ENCODE measurements around the gene SORBS1.

Gene SORBS1

DNA sequence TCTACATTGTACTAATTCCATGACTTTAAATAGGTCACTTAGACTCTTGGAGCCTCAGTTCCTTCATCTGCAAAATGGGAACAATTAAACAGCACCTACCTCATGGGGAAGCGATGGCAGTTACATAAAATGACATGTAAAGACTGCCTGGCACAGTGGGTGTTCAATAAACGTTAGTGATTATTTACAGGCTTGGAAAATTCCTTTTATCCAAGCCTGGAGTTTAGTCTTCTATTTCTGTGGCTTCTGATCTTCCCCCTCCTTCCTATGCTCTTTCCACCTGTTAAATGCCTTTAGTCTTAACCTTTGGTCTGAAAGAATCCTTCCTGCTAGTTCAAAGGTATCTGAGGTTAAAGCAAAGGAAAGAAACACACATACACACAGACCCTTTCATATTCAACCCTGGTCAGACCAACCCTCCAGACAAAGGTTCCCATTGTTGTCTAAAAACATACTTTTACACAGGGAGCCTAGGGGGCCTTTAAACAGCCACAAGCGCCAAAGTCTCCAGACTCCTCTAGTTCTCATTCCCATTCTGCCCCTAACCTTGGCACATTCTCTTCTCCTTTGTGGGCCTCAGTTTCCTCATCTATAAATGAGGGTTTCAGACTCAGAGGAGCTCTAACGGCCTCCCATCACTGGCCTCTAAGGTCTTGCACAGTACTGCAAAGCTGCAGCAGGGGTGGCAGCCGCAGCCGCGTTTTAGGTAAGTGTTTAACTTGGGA, 21.4 kb downstream of the SORBS1 start:
- no peak for DNase-seq

DNA sequence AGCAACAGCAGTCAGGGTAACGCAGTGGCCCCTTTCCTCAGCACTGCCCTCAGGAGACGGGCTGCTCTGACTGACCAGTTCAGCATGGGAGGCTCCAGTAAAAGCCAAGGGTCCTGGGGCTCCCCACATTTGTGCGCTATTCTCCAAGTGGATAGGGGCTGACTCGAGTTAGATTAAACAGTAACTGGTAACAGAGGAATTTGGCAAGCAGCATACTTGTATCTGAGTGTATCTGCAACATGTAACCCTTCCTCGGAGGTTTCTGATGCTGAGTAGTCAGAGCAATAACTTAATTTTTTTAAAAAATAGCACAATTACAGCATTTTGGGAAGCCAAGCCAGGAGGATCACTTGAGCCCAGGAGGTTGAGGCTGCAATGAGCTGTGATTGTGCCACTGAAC, 22.8 kb downstream of the SORBS1 start:
- DNase-seq: no peak

GRCh38 chr10:95537542-95537927, 23.6 kb downstream of the SORBS1 start:
- DNase-seq: no peak

DNA sequence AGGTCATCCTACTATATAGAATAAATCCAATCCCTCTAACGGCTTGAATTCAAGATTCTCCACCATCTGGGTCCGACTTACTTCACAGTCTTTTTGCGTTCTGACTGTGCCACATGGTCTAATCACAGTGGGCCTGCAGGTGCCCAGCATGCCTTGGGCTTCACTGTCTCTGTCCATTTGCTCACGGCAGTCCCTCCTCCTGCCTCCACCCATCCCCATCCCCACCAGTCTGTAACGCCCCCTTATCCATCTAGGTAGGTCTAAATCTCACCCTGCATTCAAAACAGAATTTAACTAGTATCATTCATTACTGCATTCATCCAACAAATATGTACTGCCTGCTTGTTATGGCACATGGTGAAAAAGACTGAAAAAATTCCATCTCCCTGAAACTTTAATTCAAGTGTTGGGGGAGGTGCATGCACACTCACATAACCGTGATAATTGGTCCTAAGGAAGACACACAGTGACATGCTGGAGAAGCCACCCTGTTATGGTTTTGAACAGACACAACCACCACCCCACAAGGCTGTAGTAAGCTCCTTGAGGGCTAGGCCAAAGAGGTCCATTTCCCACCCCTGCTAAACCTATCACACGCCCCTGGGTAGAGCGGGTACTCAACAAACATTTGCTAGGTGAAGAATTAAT, 24.2 kb downstream of the SORBS1 start:
- DNase-seq: no peak

DNA sequence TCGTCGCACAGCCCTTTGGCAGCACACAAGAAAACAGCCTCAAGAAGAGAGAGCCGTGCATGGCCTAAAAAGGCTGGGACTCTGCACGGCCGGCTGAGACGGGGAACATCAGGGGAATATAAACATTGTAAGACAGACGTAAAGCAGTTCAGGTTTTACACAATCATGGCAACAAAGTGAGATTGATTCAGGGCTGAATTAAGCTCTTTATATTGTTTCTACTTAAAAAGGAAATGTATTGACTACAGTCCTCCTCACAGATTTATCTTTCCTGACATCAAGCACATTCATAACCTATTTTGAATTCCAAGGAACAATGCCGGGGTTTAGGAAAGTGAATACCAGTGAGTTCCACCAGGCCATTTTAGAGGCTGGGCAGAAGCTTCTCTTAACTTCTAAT, 25.2 kb downstream of the SORBS1 start:
- no peak for DNase-seq

DNA sequence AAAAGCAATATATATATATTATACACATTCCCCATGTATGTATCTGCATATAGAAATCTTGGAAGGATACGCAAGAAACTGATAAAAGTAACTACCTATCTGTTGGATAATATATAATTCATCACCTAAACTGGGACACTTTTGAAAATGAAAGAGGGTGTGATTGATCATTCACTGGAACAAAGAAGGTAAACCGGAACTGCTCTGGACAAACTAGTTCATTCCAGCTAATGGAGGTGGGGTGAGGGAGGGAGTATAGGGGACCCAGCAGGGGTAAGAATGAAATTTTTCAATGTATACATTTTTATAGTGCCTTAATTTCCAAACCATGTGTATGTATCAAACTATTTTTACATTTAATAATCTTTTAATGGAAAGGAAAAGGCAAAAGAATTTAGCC, 25.6 kb downstream of the SORBS1 start:
- DNase-seq: no peak

DNA sequence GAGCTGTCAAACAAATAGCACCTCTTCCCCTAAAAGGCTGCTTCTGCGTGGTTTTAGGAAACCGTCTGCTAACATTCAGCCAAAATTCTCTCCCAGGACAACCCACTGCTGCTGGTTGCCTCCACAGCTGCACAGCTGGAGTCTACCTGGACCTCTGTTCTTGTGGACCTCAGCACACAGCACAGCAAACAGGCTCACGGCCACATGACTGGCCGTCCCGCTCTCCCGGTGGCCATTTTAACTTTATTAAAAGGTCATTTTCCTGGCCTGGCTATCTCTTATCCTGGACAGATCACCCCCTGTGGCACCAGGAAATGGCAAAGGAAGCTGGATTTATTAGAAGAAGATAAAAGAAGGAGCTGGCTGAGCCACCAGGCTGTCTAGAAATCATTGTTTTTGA, 27.6 kb downstream of the SORBS1 start:
- no peak for DNase-seq

- DNase-seq: no peak
Observed at GRCh38 chr10:95532536-95532935, 28.6 kb downstream of the SORBS1 start.

DNA sequence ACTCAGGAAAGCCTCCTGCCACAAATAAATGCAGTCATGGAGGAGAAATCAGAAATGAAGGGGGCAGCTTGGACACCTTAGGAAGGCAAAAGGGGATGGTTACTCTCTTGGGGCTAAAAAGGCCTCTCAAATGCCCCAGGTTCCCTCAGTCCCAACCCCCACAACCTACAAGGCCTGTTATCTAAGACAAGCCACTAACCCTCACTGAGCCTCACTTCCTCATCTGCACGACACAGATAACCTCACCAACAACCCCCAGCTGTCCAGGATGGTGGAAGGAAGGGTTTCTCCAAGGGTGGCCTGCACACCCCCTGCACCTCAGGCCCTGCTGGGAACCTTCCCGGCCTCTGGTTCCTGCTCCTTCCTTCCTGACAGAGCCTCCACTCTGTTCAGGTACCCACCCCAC, 29.2 kb downstream of the SORBS1 start:
- no peak for DNase-seq

- no peak for DNase-seq
Observed at GRCh38 chr10:95531058-95531809, 29.9 kb downstream of the SORBS1 start.

- DNase-seq: no peak
Observed at GRCh38 chr10:95530561-95530960, 30.6 kb downstream of the SORBS1 start.

DNA sequence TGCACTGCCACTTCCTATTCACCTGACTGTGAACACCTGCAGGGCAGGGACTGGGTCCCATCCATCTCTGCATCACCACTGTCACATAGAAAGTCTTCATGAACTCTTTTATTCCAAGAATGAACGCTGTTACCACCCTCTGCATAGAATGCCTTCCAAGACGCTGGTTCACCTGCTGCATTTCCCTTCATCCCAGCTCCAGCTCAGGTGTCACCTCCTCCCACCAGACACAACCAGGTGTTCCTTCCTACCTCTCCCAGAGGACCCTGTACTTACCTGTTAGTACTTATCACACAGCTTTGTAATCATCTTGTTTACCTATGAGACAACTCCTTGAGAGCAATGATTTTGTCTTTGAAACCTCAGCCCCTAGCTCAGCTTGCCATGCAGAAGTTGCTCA, 31.1 kb downstream of the SORBS1 start:
- no peak for DNase-seq

GRCh38 chr10:95526044-95526443, 35.1 kb downstream of the SORBS1 start:
- no peak for DNase-seq

DNA sequence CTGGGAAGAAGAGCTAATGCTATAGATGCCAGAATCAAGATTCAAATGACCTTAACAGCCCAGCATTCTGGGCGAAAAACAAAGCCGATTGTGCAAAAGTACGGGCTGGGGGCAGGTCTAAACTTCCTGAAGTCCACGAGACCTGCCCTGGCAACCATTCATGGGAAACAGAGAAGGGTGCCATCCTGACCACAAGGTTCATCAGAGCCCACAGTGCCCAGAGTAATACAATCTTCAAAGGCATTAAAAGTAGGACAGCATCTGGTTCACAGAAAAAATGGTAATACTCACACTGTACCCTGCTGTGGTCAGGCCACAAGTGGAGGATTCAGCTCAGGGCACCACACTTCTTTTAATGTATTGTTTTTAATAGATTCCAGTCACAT, 36.1 kb downstream of the SORBS1 start:
- no peak for DNase-seq

GRCh38 chr10:95524358-95525032, 36.7 kb downstream of the SORBS1 start:
- DNase-seq: no peak

- DNase-seq: no peak
Observed at GRCh38 chr10:95522117-95522516, 39.1 kb downstream of the SORBS1 start.

- DNase-seq: no peak
Observed at GRCh38 chr10:95520617-95521016, 40.6 kb downstream of the SORBS1 start.

- DNase-seq: no peak
Observed at GRCh38 chr10:95518455-95519452, 42.4 kb downstream of the SORBS1 start.

GRCh38 chr10:95517536-95518454, 43.4 kb downstream of the SORBS1 start:
- DNase-seq: no peak

GRCh38 chr10:95516774-95517373, 44.3 kb downstream of the SORBS1 start:
- DNase-seq: no peak

All from T-helper 1 cell (primary cell).